ENCODE measurements around the gene STK32B.
"Not testable (repeated sequence)": the region's sequence is repeated elsewhere in the genome, so short reads cannot be mapped to it uniquely, and the experiment has no call there.

Gene STK32B

GRCh38 chr4:5276475-5277075 is 225.3 kb downstream of the STK32B start:
- DNase-seq, result no peak

- DNase-seq, result no peak
Measured at GRCh38 chr4:5277079-5277478, 225.8 kb downstream of the STK32B start.

GRCh38 chr4:5278213-5278612 is 226.9 kb downstream of the STK32B start:
- DNase-seq, result no peak

GRCh38 chr4:5280069-5280468 is 228.8 kb downstream of the STK32B start:
- DNase-seq, result not testable (repeated sequence)

- no peak for DNase-seq
Measured at GRCh38 chr4:5280828-5281227, 229.5 kb downstream of the STK32B start.

GRCh38 chr4:5283837-5284236 is 232.6 kb downstream of the STK32B start:
- no peak for DNase-seq

- DNase-seq, result no peak
Measured at GRCh38 chr4:5284517-5284916, 233.2 kb downstream of the STK32B start.

GRCh38 chr4:5292101-5292500 is 240.8 kb downstream of the STK32B start:
- DNase-seq, result peak; percentile 52

- not testable (repeated sequence) for DNase-seq
Measured at GRCh38 chr4:5298000-5298787, 246.9 kb downstream of the STK32B start.

- no peak for DNase-seq
Measured at GRCh38 chr4:5300283-5300682, 249.0 kb downstream of the STK32B start.

- DNase-seq, result no peak
Measured at GRCh38 chr4:5307928-5308327, 256.6 kb downstream of the STK32B start.

GRCh38 chr4:5322321-5322720 is 271.0 kb downstream of the STK32B start:
- peak; percentile 13 for DNase-seq

GRCh38 chr4:5330339-5330989 is 279.2 kb downstream of the STK32B start:
- DNase-seq, result no peak

GRCh38 chr4:5337731-5338130 is 286.5 kb downstream of the STK32B start:
- DNase-seq, result peak; percentile 76

GRCh38 chr4:5338531-5338930 is 287.3 kb downstream of the STK32B start:
- DNase-seq, result peak; percentile 94

GRCh38 chr4:5340991-5341451 is 289.7 kb downstream of the STK32B start:
- DNase-seq, result peak; percentile 49

- no peak for DNase-seq
Measured at GRCh38 chr4:5341526-5341925, 290.2 kb downstream of the STK32B start.

GRCh38 chr4:5355846-5356245 is 304.6 kb downstream of the STK32B start:
- no peak for DNase-seq

- DNase-seq, result peak; percentile 59
Measured at GRCh38 chr4:5357870-5358269, 306.6 kb downstream of the STK32B start.

- DNase-seq, result peak; percentile 46
Measured at GRCh38 chr4:5361968-5362367, 310.7 kb downstream of the STK32B start.

GRCh38 chr4:5364406-5364805 is 313.1 kb downstream of the STK32B start:
- DNase-seq, result no peak

GRCh38 chr4:5365071-5366008 is 314.1 kb downstream of the STK32B start:
- peak; percentile 99 for DNase-seq

GRCh38 chr4:5366009-5366386 is 314.7 kb downstream of the STK32B start:
- DNase-seq, result no peak
